ENCODE measurements around the gene ANKRD18B.
"Not testable (repeated sequence)": the region's sequence is repeated elsewhere in the genome, so short reads cannot be mapped to it uniquely, and the experiment has no call there.

Gene ANKRD18B

DNA sequence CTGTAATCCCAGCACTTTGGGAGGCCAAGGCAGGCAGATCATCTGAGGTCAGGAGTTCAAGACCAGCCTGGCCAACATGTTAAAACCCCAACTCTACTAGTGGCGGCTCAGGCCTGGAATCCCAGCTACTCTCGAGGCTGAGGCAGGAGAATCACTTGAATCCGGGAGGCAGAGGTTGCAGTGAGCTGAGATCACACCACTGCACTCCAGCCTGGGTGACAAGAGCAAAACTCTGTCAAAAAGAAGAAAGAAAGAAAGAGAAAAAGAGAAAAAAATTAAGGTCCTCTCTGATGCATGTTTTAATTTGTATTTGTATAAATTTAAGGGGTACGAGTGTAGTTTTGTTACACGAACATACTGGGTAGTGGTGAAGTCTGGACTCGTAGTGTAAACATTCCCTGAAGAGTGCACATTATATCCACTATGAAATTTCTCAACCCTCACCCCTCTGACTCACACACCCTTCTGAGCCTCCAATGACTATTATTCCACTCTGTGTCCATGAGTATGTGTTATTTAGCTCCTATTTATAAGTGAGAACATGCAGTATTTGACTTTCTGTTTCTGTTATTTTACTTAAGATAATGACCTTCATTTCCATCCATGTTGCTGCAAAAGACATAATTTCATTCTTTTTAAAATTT is 6.0 kb upstream of the ANKRD18B start:
- not testable (repeated sequence) for H2AK5ac ChIP-seq (ENCODE audit: low read length, severe bottlenecking); H3K79me1 ChIP-seq (replicated peaks; ENCODE audit: low read length, poor library complexity, severe bottlenecking); H2BK15ac ChIP-seq (ENCODE audit: low read depth, poor library complexity, severe bottlenecking); H2BK12ac ChIP-seq (ENCODE audit: low read length in 2 of 2); H4K91ac ChIP-seq (ENCODE audit: low read length); H3K18ac ChIP-seq (ENCODE audit: low read depth in 1 of 2, low read length in 2 of 2); H3K36me3 ChIP-seq (ENCODE audit: control insufficient read depth in 1 of 2, insufficient read depth in 2 of 2, low read depth in 1 of 2, low read length in 2 of 2); H2BK5ac ChIP-seq (ENCODE audit: low read depth, low read length, poor library complexity, severe bottlenecking); H4K8ac ChIP-seq (ENCODE audit: low read length); H3K9me3 ChIP-seq (ENCODE audit: control insufficient read depth, low read length); H3K14ac ChIP-seq (ENCODE audit: low read length in 2 of 2); H3K4me2 ChIP-seq (ENCODE audit: low read length, poor library complexity, severe bottlenecking); H3K4me1 ChIP-seq (ENCODE audit: control insufficient read depth, insufficient read depth, low read depth, low read length); H3K27me3 ChIP-seq (ENCODE audit: control insufficient read depth in 1 of 2, insufficient read depth in 1 of 2, low read length in 2 of 2); H3K27ac ChIP-seq (ENCODE audit: low read length, poor library complexity, severe bottlenecking); H3K4me3 ChIP-seq (ENCODE audit: insufficient read depth in 1 of 2, low read depth in 1 of 2, low read length in 2 of 2); H2AFZ ChIP-seq (ENCODE audit: low read depth, low read length); H2BK120ac ChIP-seq (ENCODE audit: low read depth, low read length); H3K4ac ChIP-seq (ENCODE audit: low read depth in 1 of 2, low read length in 2 of 2); H3K23ac ChIP-seq (ENCODE audit: low read length in 2 of 2)
- peak; percentile 89 for DNase-seq
- H3K9ac ChIP-seq (ENCODE audit: low read length), result peak overlapping the region; percentile 18
- 62% methylated on average over 3 of the region's 6 CpGs for WGBS

DNA sequence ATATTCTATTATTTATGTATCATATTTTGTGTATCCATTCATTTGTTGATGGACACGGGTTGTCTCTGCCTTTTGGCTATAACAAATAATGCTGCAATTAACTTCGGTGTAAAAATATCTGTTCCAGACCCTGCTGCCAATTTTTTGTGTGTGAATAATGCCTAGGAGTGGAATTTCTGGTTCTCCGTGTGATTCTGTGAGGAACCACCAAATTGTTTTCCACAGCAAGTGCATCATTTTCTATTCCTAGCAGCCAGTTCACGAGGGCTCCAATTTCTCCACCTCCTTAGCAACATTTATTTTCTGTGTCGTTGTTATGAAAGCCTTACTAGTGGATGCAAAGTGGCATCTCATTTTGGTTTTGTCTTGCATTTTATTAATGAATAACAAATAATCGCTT is 2.2 kb upstream of the ANKRD18B start:
- H2AFZ ChIP-seq (ENCODE audit: low read depth, low read length); H2BK5ac ChIP-seq (ENCODE audit: low read depth, low read length, poor library complexity, severe bottlenecking); H3K27ac ChIP-seq (ENCODE audit: low read length, poor library complexity, severe bottlenecking); H2BK120ac ChIP-seq (ENCODE audit: low read depth, low read length); H3K79me1 ChIP-seq (replicated peaks; ENCODE audit: low read length, poor library complexity, severe bottlenecking); H2AK5ac ChIP-seq (ENCODE audit: low read length, severe bottlenecking); H3K4me2 ChIP-seq (ENCODE audit: low read length, poor library complexity, severe bottlenecking); H2BK12ac ChIP-seq (ENCODE audit: low read length in 2 of 2); H3K18ac ChIP-seq (ENCODE audit: low read depth in 1 of 2, low read length in 2 of 2); H4K8ac ChIP-seq (ENCODE audit: low read length); H3K14ac ChIP-seq (ENCODE audit: low read length in 2 of 2); DNase-seq; H2BK15ac ChIP-seq (ENCODE audit: low read depth, poor library complexity, severe bottlenecking); H3K4me3 ChIP-seq (ENCODE audit: insufficient read depth in 1 of 2, low read depth in 1 of 2, low read length in 2 of 2); H3K9me3 ChIP-seq (ENCODE audit: control insufficient read depth, low read length); H3K23ac ChIP-seq (ENCODE audit: low read length in 2 of 2); H4K91ac ChIP-seq (ENCODE audit: low read length); H3K36me3 ChIP-seq (ENCODE audit: control insufficient read depth in 1 of 2, insufficient read depth in 2 of 2, low read depth in 1 of 2, low read length in 2 of 2); H3K9ac ChIP-seq (ENCODE audit: low read length); H3K4ac ChIP-seq (ENCODE audit: low read depth in 1 of 2, low read length in 2 of 2): not testable (repeated sequence)
- Histone ChIP-seq H3K4me1 (ENCODE audit: control insufficient read depth, insufficient read depth, low read depth, low read length) (peaks cover 11% of the 10 kb centered on the region), H3K27me3 (ENCODE audit: control insufficient read depth in 1 of 2, insufficient read depth in 1 of 2, low read length in 2 of 2) (peaks cover 0 to 15% of the 10 kb centered on the region in 2 experiments)
- WGBS, result 96% methylated on average over 2 of the region's 6 CpGs

DNA sequence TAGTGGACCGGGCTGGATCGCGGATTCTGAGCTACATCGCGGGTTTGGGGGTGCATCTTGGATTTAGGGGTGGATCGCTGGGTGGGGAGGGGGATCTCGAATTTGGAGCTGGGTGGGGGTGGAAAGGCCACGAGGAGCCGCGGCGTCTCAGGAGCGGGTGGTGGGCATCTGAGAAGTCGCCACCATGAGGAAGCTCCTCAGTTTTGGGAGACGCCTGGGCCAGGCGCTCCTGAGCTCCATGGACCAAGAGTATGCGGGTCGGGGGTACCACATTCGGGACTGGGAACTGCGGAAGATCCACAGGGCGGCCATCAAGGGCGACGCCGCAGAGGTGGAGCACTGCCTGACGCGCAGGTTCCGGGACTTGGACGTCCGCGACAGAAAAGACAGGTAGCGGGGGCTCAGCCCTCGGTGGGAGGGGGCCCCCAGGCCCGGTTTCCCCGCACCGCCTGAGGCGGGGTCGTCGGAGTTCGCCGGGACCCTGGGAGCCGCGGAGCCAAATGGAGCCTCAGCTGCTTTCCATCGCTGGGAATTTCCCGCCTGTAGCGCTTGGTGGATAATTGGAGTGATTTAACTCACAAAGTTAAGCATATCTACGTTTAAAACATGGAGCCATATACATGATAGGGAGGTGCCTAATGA is 376 bp downstream of the ANKRD18B start:
- DNase-seq, result peak; percentile 10
- H3K27ac ChIP-seq (ENCODE audit: low read length, poor library complexity, severe bottlenecking), result no peak overlapping the region
- no peak overlapping the region for H3K4ac ChIP-seq (ENCODE audit: low read depth in 1 of 2, low read length in 2 of 2)
- H2BK12ac ChIP-seq (ENCODE audit: low read length in 2 of 2), result no peak overlapping the region
- H3K79me1 ChIP-seq (replicated peaks; ENCODE audit: low read length, poor library complexity, severe bottlenecking), result no peaks in the 10 kb centered on the region
- H3K14ac ChIP-seq (ENCODE audit: low read length in 2 of 2), result no peak overlapping the region
- peaks cover 9% of the 10 kb centered on the region for H3K4me1 ChIP-seq (ENCODE audit: control insufficient read depth, insufficient read depth, low read depth, low read length)
- peak overlapping the region; percentile 60 for H4K8ac ChIP-seq (ENCODE audit: low read length)
- H3K9me3 ChIP-seq (ENCODE audit: control insufficient read depth, low read length), result no peaks in the 10 kb centered on the region
- peak overlapping the region; percentile 29 for H3K9ac ChIP-seq (ENCODE audit: low read length)
- H2AK5ac ChIP-seq (ENCODE audit: low read length, severe bottlenecking), result no peak overlapping the region
- peak overlapping the region; percentile 99 for H3K4me2 ChIP-seq (ENCODE audit: low read length, poor library complexity, severe bottlenecking)
- peak overlapping the region; percentile 76 for H2AFZ ChIP-seq (ENCODE audit: low read depth, low read length)
- H3K36me3 ChIP-seq (ENCODE audit: control insufficient read depth in 1 of 2, insufficient read depth in 2 of 2, low read depth in 1 of 2, low read length in 2 of 2), result no peaks in the 10 kb centered on the region
- no peak overlapping the region for H4K91ac ChIP-seq (ENCODE audit: low read length)
- peak overlapping the region; percentile 68 to 76 for H3K4me3 ChIP-seq (ENCODE audit: insufficient read depth in 1 of 2, low read depth in 1 of 2, low read length in 2 of 2)
- H2BK120ac ChIP-seq (ENCODE audit: low read depth, low read length), result no peak overlapping the region
- H3K27me3 ChIP-seq (ENCODE audit: control insufficient read depth in 1 of 2, insufficient read depth in 1 of 2, low read length in 2 of 2), result peaks cover 0 to 25% of the 10 kb centered on the region in 2 experiments
- peak overlapping the region in 1 of 2 experiments; percentile 34 for H3K18ac ChIP-seq (ENCODE audit: low read depth in 1 of 2, low read length in 2 of 2)
- peak overlapping the region; percentile 52 for H2BK15ac ChIP-seq (ENCODE audit: low read depth, poor library complexity, severe bottlenecking)
- no peak overlapping the region for H2BK5ac ChIP-seq (ENCODE audit: low read depth, low read length, poor library complexity, severe bottlenecking)
- no peak overlapping the region for H3K23ac ChIP-seq (ENCODE audit: low read length in 2 of 2)
- WGBS, result 2% methylated on average over 38 of the region's 45 CpGs

DNA sequence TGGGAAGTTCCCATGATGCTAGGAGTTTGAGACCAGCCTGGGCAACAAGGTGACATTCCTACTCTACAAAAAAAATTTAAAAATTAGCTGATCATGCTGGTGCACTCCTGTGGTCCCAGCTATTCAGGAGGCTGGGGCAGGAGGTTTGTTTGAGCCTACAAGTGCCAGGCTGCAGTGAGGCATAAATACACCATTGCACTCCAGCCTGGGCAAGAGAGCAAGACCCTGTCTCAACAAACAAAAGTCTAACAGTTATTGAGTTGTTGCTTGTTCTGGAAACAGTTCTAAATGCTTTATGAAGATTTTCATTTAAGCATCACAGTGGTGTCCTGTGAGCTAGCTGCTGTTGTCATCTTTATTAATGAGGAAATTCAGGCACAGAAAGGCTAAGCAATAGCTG is 4.0 kb downstream of the ANKRD18B start:
- H3K4me1 ChIP-seq (ENCODE audit: control insufficient read depth, insufficient read depth, low read depth, low read length); H2BK5ac ChIP-seq (ENCODE audit: low read depth, low read length, poor library complexity, severe bottlenecking): not testable (repeated sequence)

More for the DNA sequence above, 4.0 kb downstream of the ANKRD18B start:
- H2BK120ac ChIP-seq (ENCODE audit: low read depth, low read length); H2BK15ac ChIP-seq (ENCODE audit: low read depth, poor library complexity, severe bottlenecking); H3K4ac ChIP-seq (ENCODE audit: low read depth in 1 of 2, low read length in 2 of 2); H3K79me1 ChIP-seq (replicated peaks; ENCODE audit: low read length, poor library complexity, severe bottlenecking); H2AFZ ChIP-seq (ENCODE audit: low read depth, low read length); DNase-seq; H3K9ac ChIP-seq (ENCODE audit: low read length); H4K91ac ChIP-seq (ENCODE audit: low read length); H3K36me3 ChIP-seq (ENCODE audit: control insufficient read depth in 1 of 2, insufficient read depth in 2 of 2, low read depth in 1 of 2, low read length in 2 of 2); H2BK12ac ChIP-seq (ENCODE audit: low read length in 2 of 2); H3K9me3 ChIP-seq (ENCODE audit: control insufficient read depth, low read length); H4K8ac ChIP-seq (ENCODE audit: low read length); H3K4me3 ChIP-seq (ENCODE audit: insufficient read depth in 1 of 2, low read depth in 1 of 2, low read length in 2 of 2); H3K18ac ChIP-seq (ENCODE audit: low read depth in 1 of 2, low read length in 2 of 2); H3K23ac ChIP-seq (ENCODE audit: low read length in 2 of 2); H2AK5ac ChIP-seq (ENCODE audit: low read length, severe bottlenecking); H3K4me2 ChIP-seq (ENCODE audit: low read length, poor library complexity, severe bottlenecking); H3K27ac ChIP-seq (ENCODE audit: low read length, poor library complexity, severe bottlenecking); H3K14ac ChIP-seq (ENCODE audit: low read length in 2 of 2): not testable (repeated sequence)
- peaks cover 0 to 30% of the 10 kb centered on the region in 2 experiments for H3K27me3 ChIP-seq (ENCODE audit: control insufficient read depth in 1 of 2, insufficient read depth in 1 of 2, low read length in 2 of 2)

Data from mesenchymal stem cell (in vitro differentiated cells and primary cell).